ENCODE data around the gene REXO2.

The REXO2 gene

GRCh38 chr11:114426280-114426679 lies 13.0 kb upstream of the REXO2 start:
- no peak for TF ChIP-seq ZFX (IDR thresholded peaks at IDR 0.05; ENCODE audit: borderline replicate concordance)
- no peak for TF ChIP-seq CTCF (IDR thresholded peaks at IDR 0.05)

DNA sequence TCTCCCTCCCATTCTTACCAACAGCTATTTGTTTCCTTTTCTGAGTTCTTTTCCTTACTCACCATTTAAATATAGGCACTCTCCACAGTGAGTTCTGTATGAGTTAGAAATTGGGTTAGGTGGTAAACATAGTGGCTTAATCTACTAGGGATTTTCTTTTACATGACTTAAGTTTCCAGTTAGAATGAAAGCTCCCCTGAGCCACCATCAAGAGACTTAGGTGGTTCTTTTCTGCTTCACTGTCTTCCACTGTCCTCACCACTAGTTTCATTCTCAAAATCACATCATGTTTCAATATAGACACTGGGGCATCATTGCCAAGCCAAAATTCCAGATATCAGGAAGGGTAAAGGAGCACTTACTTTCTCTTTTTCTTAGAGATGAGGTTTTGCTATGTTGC lies 9.0 kb upstream of the REXO2 start:
- H3K27ac ChIP-seq, result no peak overlapping the region
- no peak for TF ChIP-seq CTCF (IDR thresholded peaks at IDR 0.05)
- TF ChIP-seq ZFX (IDR thresholded peaks at IDR 0.05; ENCODE audit: borderline replicate concordance), result no peak

More at GRCh38 chr11:114426280-114426679, 13.0 kb upstream of the REXO2 start:
- H3K27ac ChIP-seq, result no peak overlapping the region

GRCh38 chr11:114432893-114433292 lies 6.4 kb upstream of the REXO2 start:
- H3K27ac ChIP-seq, result no peak overlapping the region
- TF ChIP-seq ZFX (IDR thresholded peaks at IDR 0.05; ENCODE audit: borderline replicate concordance), result no peak
- TF ChIP-seq CTCF (IDR thresholded peaks at IDR 0.05), result no peak

GRCh38 chr11:114433376-114433775 lies 5.9 kb upstream of the REXO2 start:
- H3K27ac ChIP-seq, result no peak overlapping the region
- TF ChIP-seq CTCF (IDR thresholded peaks at IDR 0.05), result no peak
- no peak for TF ChIP-seq ZFX (IDR thresholded peaks at IDR 0.05; ENCODE audit: borderline replicate concordance)

- H3K27ac ChIP-seq, result no peak overlapping the region
- TF ChIP-seq ZFX (IDR thresholded peaks at IDR 0.05; ENCODE audit: borderline replicate concordance), result no peak
- no peak for TF ChIP-seq CTCF (IDR thresholded peaks at IDR 0.05)
Observed at GRCh38 chr11:114438303-114438702, 964 bp upstream of the REXO2 start.

GRCh38 chr11:114440121-114440860 lies 1.0 kb downstream of the REXO2 start:
- peak overlapping the region; percentile 52 for H3K27ac ChIP-seq
- TF ChIP-seq CTCF (IDR thresholded peaks at IDR 0.05) (no peak), ZFX (IDR thresholded peaks at IDR 0.05; ENCODE audit: borderline replicate concordance) (no peak)

- TF ChIP-seq CTCF (IDR thresholded peaks at IDR 0.05), result no peak
- TF ChIP-seq ZFX (IDR thresholded peaks at IDR 0.05; ENCODE audit: borderline replicate concordance), result no peak
Observed at GRCh38 chr11:114440971-114441763, 1.9 kb downstream of the REXO2 start.

More at GRCh38 chr11:114440971-114441763, 1.9 kb downstream of the REXO2 start:
- no peak overlapping the region for H3K27ac ChIP-seq

All from 22Rv1 (cell line).